GM19025 (cell line): ENCODE results near the gene VSIG10.
"Not testable (repeated sequence)": the region's sequence is repeated elsewhere in the genome, so short reads cannot be mapped to it uniquely, and the experiment has no call there.

ENCODE experiments used
- ATAC-seq: cut with Tn5 transposase; IDR thresholded peaks from one replicate; pipeline ENCODE4 v1.9.1; 2021; ENCODE audit warnings: mild to moderate bottlenecking, low read depth, moderate library complexity; ENCODE audit not compliant: unreplicated experiment

VSIG10 gene

DNA sequence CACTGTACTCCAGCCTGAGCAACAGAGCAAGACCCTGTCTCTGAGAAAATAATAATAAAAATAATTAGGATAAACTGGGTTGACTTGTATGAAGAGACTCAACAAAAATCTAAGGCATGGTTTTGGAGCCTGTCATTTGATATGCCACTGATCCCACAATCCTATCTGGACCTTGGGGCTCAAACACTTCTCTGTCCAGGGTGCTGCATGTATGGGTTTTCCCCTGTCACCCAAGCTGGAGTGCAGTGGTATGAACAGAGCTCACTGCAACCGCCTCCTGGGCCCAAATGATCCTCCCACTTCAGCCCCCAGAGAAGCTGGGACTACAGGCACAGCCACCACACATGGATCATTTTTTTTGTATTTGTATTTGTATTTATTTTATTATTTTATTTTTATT lies 5.3 kb upstream of the VSIG10 start:
- no peak for ATAC-seq

DNA sequence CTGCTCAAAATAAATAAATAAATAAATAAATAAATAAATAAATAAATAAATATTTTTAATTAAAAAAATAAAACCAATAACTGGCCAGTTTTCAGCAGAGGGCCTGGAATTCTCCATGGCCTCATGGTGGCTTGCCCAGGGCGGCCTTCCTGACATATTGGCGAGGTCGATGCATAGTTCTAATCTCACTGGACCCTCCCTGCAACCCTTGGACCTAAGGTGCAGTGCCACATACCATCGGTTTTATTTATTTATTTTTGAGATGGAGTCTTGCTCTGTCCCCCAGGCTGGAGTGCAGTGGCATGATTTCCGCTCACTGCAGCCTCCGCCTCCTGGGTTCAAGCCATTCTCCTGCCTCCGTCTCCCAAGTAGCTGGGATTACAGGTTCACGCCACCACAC lies 3.9 kb upstream of the VSIG10 start:
- ATAC-seq: no peak

- no peak for ATAC-seq
Measured at GRCh38 chr12:118107011-118107410, 3.2 kb upstream of the VSIG10 start.

GRCh38 chr12:118103201-118103600 lies 610 bp downstream of the VSIG10 start:
- ATAC-seq: no peak

- ATAC-seq: no peak
Measured at GRCh38 chr12:118102609-118103008, 1.2 kb downstream of the VSIG10 start.

GRCh38 chr12:118102070-118102469 lies 1.7 kb downstream of the VSIG10 start:
- no peak for ATAC-seq

- ATAC-seq: no peak
Measured at GRCh38 chr12:118101051-118101450, 2.8 kb downstream of the VSIG10 start.

GRCh38 chr12:118098911-118099671 lies 4.7 kb downstream of the VSIG10 start:
- ATAC-seq: no peak

DNA sequence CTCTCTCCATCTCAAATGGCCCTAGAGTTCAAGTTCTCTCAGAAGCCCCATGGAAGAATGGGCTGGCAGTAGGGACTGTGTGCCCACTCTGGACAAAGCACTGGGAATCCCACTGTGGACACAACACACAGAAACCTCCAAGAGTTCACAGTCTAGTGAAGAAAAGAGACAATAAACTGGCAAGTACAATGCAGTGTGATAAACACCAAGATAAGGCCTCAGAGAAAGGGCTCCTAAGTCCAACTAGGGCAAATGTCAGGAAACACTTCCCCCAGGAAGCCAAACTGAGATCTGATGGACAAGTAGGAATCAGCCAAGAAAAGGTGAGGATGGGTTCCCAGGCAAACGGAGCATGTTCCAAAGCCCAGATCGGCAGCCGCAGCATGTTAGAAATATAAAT lies 5.4 kb downstream of the VSIG10 start:
- no peak for ATAC-seq

- no peak for ATAC-seq
Measured at GRCh38 chr12:118094039-118094438, 9.8 kb downstream of the VSIG10 start.

- ATAC-seq: no peak
Measured at GRCh38 chr12:118089782-118090181, 14.0 kb downstream of the VSIG10 start.

- ATAC-seq: no peak
Measured at GRCh38 chr12:118082161-118082560, 21.6 kb downstream of the VSIG10 start.

DNA sequence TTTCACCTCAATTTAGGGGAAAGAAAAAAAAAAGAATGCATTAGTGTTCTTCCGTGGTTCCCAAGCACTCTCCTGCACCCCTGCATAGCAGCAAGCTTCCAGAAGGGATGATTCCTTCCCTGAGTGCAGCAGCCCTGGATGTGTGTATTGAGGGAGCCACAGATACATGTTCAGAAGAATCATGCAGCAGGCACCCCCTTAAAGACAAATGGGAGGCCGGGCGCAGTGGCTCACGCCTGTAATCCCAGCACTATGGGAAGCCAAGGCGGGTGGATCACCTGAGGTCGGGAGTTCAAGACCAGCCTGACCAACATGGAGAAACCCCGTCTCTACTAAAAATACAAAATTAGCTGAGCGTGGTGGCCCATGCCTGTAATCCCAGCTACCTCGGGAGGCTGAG lies 22.3 kb downstream of the VSIG10 start:
- ATAC-seq: not testable (repeated sequence)

GRCh38 chr12:118073768-118074167 lies 30.0 kb downstream of the VSIG10 start:
- no peak for ATAC-seq

DNA sequence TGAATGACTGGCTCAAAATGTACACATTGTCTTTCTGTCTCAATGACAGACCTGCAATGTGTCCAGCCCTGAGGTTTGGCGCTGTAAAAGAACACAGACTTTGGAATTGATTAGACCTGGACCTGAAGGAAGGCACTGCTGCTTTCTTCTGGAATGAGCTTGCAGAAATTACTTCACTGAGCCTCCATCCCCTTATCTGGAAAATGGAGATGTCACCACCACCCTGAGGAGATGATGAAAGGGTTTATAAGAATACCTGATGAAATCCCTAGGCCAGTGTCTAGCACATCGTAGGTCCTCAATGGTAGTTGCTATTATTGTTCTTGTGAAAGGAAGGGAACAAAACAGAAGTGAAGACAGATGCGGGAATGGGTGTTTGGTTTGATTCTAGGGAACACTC lies 33.2 kb downstream of the VSIG10 start:
- no peak for ATAC-seq

DNA sequence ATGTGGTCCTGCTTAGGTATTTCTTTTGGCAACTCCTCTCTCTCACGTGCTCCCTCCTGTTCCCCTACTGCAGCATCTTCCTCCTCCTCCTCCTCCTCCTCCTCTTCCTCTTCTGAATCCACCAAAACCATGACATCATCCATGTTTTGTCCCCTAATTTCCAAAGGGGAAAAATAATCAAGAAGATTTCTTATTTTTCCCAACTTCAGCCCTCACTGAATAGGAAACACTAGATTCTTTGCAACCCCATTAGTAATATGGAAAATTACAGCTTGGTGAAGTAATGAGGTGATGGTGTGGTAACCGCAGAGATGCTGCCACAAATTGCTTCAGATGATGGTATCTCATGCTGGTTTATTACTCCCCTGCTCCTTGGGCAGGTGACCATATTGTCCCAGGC lies 35.4 kb downstream of the VSIG10 start:
- ATAC-seq: no peak

DNA sequence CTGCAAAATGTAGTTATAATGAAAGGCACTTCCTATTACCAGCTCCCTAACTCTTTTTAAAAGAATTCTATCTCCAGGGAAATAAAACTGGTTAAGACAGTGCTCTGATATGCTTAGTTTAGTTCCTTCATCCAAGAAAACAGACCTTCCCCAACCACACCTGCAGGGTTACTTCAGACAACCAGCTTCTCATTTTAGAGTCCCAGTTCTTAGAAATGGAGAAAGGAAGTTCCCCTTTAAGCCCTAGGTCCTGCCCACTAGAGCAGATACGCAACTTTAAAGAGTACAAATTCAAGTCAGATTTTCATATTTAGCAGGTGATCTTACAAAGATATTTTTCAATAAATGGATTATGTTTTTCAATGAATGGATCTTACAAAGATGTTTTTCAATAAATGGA lies 38.4 kb downstream of the VSIG10 start:
- no peak for ATAC-seq

DNA sequence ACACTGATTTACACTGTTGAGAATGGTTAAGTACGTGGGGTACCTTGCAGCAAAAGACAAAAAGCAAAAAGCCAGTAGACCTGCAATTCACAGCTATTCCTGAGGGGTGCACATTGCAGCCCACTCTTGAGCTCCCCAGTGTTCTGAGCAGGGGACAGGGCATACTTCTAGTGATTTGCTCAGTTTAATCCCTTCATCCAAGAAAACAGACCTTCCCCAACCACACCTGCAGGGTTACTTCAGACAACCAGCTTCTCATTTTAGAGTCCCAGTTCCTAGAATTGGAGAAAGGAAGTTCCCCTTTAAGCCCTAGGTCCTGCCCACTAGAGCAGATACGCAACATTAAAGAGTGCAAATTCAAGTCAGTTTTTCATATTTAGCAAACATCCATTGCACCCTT lies 39.2 kb downstream of the VSIG10 start:
- ATAC-seq: no peak

- ATAC-seq: no peak
Measured at GRCh38 chr12:118063576-118064391, 40.0 kb downstream of the VSIG10 start.

- ATAC-seq: no peak
Measured at GRCh38 chr12:118061873-118062843, 41.7 kb downstream of the VSIG10 start.
